Measurements from ENCODE around the gene SOX18. TPM values are rescaled to one million over a fixed set of nuclear protein-coding genes. Genes with fewer than 3 reads are reported as not detected.
A peak's percentile ranks its signal among the peaks of the same experiment; 100 is the strongest.

Gene SOX18
- total and polyA plus RNA-seq, 2 of the 13 experiments (the other 11 are each of a cell fraction or from before 2014, with no cell fraction given): 1.6 to 1.9 TPM

DNA sequence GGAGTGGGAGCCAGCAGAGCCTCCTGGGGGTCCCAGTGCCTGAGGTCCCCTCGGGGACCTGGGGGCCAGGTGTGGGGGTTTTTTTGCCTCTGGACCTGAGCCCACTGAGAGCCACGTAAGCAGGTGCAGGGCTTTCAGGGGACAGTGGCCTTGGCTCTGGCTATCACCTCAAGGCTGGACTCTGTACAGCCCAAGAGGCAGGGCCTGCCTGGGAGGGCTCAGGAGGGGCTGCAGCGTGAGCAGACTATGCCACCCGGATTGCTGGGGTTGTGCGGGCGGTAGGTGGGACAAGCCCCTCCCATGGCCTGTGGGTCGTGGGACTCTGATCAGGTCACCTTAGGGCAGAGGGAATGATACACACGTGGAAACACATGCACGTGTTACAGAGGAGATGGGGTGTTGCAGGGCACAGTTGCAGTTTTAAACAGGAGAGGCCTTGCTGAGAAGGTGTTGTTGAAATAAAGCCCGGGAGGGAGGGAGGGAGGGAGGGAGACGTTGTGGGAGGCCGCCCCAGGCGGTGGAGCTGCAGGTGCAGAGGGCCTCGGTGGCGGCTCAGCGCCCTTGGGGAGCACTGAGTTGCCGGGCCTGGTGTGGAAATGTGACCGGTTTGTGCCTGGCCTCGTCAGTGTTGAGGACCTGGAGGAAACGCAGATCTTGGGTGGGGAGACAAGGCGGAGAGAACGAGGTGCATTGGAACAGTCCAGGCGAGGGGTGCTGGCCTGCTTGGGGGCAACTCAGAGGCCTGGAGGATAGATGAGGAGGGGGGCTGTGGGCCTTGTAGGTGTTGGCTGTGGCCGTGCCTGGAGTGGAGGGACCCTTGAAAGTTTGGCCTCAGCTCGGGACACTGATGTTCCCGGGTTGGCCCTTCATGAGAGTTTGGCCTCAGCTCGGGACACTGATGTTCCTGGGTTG is 15.9 kb upstream of the SOX18 start (continued):
- TF ChIP-seq PRPF4 (IDR thresholded peaks at IDR 0.05; ENCODE audit: low read depth, low read length, poor library complexity, severe bottlenecking) (no peak), ARID2 (CRISPR knock-in tag; IDR thresholded peaks at IDR 0.05; ENCODE audit: borderline replicate concordance) (no peak), ZNF10 (CRISPR knock-in tag; IDR thresholded peaks at IDR 0.05; ENCODE audit: borderline replicate concordance, low read depth) (no peak), MXD4 (CRISPR knock-in tag; IDR thresholded peaks at IDR 0.05) (0 out of 2 replicates have a peak, but pooled peaks have one; percentile 35), ONECUT2 (CRISPR knock-in tag; IDR thresholded peaks at IDR 0.05) (no peak), PCBP1 (IDR thresholded peaks at IDR 0.05; ENCODE audit: borderline replicate concordance, low read depth, low read length) (no peak), ZNF570 (CRISPR knock-in tag; IDR thresholded peaks at IDR 0.05; ENCODE audit: borderline replicate concordance) (no peak), AHR (CRISPR knock-in tag; IDR thresholded peaks at IDR 0.05) (no peak), ZNF451 (CRISPR knock-in tag; IDR thresholded peaks at IDR 0.05) (peak; percentile 76; the same call in 1 of the 2 replicates), ZNF878 (CRISPR knock-in tag; IDR thresholded peaks at IDR 0.05) (no peak), ZNF230 (CRISPR knock-in tag; IDR thresholded peaks at IDR 0.05) (peak; percentile 78; the same call in 1 of the 2 replicates)
- TF ChIP-seq, protein P1, sequence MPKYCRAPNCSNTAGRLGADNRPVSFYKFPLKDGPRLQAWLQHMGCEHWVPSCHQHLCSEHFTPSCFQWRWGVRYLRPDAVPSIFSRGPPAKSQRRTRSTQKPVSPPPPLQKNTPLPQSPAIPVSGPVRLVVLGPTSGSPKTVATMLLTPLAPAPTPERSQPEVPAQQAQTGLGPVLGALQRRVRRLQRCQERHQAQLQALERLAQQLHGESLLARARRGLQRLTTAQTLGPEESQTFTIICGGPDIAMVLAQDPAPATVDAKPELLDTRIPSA (CRISPR knock-in tag; IDR thresholded peaks at IDR 0.05; ENCODE audit: borderline replicate concordance): no peak
- TF ChIP-seq, protein P2, sequence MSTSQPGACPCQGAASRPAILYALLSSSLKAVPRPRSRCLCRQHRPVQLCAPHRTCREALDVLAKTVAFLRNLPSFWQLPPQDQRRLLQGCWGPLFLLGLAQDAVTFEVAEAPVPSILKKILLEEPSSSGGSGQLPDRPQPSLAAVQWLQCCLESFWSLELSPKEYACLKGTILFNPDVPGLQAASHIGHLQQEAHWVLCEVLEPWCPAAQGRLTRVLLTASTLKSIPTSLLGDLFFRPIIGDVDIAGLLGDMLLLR (CRISPR knock-in tag; IDR thresholded peaks at IDR 0.05): peak; percentile 51; the same call in 1 of the 2 replicates
- TF ChIP-seq, protein P3, sequence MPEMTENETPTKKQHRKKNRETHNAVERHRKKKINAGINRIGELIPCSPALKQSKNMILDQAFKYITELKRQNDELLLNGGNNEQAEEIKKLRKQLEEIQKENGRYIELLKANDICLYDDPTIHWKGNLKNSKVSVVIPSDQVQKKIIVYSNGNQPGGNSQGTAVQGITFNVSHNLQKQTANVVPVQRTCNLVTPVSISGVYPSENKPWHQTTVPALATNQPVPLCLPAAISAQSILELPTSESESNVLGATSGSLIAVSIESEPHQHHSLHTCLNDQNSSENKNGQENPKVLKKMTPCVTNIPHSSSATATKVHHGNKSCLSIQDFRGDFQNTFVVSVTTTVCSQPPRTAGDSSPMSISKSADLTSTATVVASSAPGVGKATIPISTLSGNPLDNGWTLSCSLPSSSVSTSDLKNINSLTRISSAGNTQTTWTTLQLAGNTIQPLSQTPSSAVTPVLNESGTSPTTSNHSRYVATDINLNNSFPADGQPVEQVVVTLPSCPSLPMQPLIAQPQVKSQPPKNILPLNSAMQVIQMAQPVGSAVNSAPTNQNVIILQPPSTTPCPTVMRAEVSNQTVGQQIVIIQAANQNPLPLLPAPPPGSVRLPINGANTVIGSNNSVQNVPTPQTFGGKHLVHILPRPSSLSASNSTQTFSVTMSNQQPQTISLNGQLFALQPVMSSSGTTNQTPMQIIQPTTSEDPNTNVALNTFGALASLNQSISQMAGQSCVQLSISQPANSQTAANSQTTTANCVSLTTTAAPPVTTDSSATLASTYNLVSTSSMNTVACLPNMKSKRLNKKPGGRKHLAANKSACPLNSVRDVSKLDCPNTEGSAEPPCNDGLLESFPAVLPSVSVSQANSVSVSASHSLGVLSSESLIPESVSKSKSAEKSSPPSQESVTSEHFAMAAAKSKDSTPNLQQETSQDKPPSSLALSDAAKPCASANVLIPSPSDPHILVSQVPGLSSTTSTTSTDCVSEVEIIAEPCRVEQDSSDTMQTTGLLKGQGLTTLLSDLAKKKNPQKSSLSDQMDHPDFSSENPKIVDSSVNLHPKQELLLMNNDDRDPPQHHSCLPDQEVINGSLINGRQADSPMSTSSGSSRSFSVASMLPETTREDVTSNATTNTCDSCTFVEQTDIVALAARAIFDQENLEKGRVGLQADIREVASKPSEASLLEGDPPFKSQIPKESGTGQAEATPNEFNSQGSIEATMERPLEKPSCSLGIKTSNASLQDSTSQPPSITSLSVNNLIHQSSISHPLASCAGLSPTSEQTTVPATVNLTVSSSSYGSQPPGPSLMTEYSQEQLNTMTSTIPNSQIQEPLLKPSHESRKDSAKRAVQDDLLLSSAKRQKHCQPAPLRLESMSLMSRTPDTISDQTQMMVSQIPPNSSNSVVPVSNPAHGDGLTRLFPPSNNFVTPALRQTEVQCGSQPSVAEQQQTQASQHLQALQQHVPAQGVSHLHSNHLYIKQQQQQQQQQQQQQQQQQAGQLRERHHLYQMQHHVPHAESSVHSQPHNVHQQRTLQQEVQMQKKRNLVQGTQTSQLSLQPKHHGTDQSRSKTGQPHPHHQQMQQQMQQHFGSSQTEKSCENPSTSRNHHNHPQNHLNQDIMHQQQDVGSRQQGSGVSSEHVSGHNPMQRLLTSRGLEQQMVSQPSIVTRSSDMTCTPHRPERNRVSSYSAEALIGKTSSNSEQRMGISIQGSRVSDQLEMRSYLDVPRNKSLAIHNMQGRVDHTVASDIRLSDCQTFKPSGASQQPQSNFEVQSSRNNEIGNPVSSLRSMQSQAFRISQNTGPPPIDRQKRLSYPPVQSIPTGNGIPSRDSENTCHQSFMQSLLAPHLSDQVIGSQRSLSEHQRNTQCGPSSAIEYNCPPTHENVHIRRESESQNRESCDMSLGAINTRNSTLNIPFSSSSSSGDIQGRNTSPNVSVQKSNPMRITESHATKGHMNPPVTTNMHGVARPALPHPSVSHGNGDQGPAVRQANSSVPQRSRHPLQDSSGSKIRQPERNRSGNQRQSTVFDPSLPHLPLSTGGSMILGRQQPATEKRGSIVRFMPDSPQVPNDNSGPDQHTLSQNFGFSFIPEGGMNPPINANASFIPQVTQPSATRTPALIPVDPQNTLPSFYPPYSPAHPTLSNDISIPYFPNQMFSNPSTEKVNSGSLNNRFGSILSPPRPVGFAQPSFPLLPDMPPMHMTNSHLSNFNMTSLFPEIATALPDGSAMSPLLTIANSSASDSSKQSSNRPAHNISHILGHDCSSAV (CRISPR knock-in tag; IDR thresholded peaks at IDR 0.05; ENCODE audit: borderline replicate concordance): no peak
- TF ChIP-seq, protein P4, sequence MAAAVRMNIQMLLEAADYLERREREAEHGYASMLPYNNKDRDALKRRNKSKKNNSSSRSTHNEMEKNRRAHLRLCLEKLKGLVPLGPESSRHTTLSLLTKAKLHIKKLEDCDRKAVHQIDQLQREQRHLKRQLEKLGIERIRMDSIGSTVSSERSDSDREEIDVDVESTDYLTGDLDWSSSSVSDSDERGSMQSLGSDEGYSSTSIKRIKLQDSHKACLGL (CRISPR knock-in tag; IDR thresholded peaks at IDR 0.05): peak; percentile 71; the same call in 1 of the 2 replicates

All from HepG2 (cell line).